Thoracic aorta (tissue), 2 donors: ENCODE data around the gene SLC25A41. TPM values are rescaled to one million over a fixed set of nuclear protein-coding genes. Genes with fewer than 3 reads are reported as not detected.

ENCODE experiments used
- ATAC-seq: fragments of 150-250 bp; one replicate; pipeline ENCODE4 v1.8.0; 2017; ENCODE audit warnings: low read depth; ENCODE audit not compliant: insufficient number of reproducible peaks, low FRiP score
- DNase-seq: peaks from one replicate; pipeline ENCODE4 v3.0.0-alpha.2; 2020; ENCODE audit warnings: low spot score
- H3K27ac ChIP-seq, 2 donors: fragments of 200-600 bp; sonication (generic); 1 replicate in 1 of 2; 2 replicates in 1 of 2; pipeline ENCODE4 v1.5.1; 2016; ENCODE audit warnings: mild to moderate bottlenecking in 2 of 2, moderate library complexity in 2 of 2
- H3K27me3 ChIP-seq: fragments of 200-600 bp; sonication (generic); replicated peaks from 2 replicates; pipeline ENCODE4 v1.6.0; 2016; ENCODE audit warnings: mild to moderate bottlenecking; ENCODE audit not compliant: insufficient read depth
- H3K36me3 ChIP-seq: fragments of 200-600 bp; sonication (generic); one replicate; pipeline ENCODE4 v1.5.1; 2016
- H3K4me1 ChIP-seq, 2 donors: fragments of 200-600 bp; sonication (generic); 1 replicate in 1 of 2; 2 replicates in 1 of 2; pipeline versions ENCODE4 v1.5.1 to v1.6.0; 2016; ENCODE audit warnings: low read depth in 2 of 2, mild to moderate bottlenecking in 1 of 2; ENCODE audit not compliant: control insufficient read depth in 1 of 2
- H3K4me3 ChIP-seq: fragments of 200-600 bp; sonication (generic); 2 replicates; pipeline ENCODE4 v1.5.1; 2016; ENCODE audit warnings: mild to moderate bottlenecking
- H3K9me3 ChIP-seq: fragments of 200-600 bp; sonication (generic); 2 replicates; pipeline ENCODE4 v1.5.1; 2016
- total RNA-seq, 2 donors: library from RNA; depleted of rRNA; stranded (reverse); fragments of >200 nt; gene quantifications; one replicate each; pipeline versions ENCODE4 v1.1.0 to v1.2.3, GENCODE V29; 2016
- TF ChIP-seq, protein P1 (sequence below): fragments of 200-600 bp; sonication (generic); IDR thresholded peaks from one replicate; pipeline ENCODE4 v1.5.1; 2019; ENCODE audit warnings: antibody characterized with exemption

Gene SLC25A41
- total RNA-seq, 2 donors from 2014 or later = 0.71 TPM; not detected in 1

DNA sequence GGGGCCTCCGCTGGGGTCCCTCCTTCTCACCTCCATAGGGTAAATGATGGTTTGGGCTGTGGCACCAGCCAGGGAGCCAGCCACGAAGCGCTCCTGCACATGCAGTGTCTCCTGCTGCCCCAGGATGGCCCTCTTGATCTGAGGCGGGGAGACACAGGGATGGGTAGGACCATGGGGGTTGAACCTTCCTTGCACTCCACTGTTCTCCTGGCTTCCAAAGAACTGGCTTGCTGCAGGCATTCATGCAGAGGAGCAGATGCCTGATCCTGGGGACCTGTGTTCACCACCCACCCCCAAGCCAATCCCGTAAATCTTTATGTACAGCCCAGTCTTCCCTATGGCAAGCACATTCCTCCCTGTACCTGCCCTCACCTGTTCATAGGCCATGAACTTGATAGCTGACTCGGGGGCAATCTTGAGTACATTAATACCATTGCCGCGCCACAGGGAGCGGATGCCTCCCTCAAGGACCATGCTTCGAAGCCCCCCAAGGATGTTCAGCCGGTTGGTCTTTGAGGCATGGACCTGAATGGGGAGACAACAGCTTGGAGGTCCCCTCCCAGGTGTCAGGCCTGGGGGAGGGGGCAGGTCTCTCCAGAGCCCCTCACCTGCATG lies 20.5 kb upstream of the SLC25A41 start:
- ATAC-seq (no peak), DNase-seq (no peak)
- H3K9me3 ChIP-seq = peaks cover 3% of the 10 kb centered on the region
- H3K4me3 ChIP-seq = no peak overlapping the region
- H3K27me3 ChIP-seq = no peaks in the 10 kb centered on the region
- TF ChIP-seq, protein P1, sequence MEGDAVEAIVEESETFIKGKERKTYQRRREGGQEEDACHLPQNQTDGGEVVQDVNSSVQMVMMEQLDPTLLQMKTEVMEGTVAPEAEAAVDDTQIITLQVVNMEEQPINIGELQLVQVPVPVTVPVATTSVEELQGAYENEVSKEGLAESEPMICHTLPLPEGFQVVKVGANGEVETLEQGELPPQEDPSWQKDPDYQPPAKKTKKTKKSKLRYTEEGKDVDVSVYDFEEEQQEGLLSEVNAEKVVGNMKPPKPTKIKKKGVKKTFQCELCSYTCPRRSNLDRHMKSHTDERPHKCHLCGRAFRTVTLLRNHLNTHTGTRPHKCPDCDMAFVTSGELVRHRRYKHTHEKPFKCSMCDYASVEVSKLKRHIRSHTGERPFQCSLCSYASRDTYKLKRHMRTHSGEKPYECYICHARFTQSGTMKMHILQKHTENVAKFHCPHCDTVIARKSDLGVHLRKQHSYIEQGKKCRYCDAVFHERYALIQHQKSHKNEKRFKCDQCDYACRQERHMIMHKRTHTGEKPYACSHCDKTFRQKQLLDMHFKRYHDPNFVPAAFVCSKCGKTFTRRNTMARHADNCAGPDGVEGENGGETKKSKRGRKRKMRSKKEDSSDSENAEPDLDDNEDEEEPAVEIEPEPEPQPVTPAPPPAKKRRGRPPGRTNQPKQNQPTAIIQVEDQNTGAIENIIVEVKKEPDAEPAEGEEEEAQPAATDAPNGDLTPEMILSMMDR = no peak
- H3K36me3 ChIP-seq = peaks cover 27% of the 10 kb centered on the region
- H3K4me1 ChIP-seq = peaks cover 0 to 14% of the 10 kb centered on the region in 2 donors
- no peak overlapping the region for H3K27ac ChIP-seq

DNA sequence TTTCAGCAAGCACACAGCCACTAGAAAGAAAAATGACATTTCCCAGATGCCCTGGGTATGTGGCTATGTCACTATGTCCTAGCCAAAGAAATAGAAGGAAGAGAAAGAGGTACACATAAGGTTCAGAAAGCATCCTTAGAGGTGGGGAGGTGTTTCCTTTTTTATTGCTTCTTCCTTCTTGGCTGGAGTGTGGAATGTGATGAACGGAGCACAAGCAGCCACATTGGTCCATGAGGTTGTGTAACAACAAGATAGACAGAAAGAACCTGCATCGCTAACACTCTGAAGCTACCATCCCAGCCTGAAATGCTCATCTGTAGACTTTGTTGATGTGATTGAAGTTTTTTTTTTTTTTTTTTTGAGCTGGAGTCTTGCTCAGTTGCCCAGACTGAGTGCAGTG lies 19.3 kb upstream of the SLC25A41 start:
- TF ChIP-seq, protein P1 = no peak
- Histone ChIP-seq H3K27me3 (no peaks in the 10 kb centered on the region), H3K4me3 (no peak overlapping the region), H3K36me3 (peaks cover 27% of the 10 kb centered on the region), H3K4me1 (peaks cover 0 to 2% of the 10 kb centered on the region in 2 donors), H3K9me3 (peaks cover 3% of the 10 kb centered on the region), H3K27ac (no peak overlapping the region)
- ATAC-seq (no peak), DNase-seq (no peak)

DNA sequence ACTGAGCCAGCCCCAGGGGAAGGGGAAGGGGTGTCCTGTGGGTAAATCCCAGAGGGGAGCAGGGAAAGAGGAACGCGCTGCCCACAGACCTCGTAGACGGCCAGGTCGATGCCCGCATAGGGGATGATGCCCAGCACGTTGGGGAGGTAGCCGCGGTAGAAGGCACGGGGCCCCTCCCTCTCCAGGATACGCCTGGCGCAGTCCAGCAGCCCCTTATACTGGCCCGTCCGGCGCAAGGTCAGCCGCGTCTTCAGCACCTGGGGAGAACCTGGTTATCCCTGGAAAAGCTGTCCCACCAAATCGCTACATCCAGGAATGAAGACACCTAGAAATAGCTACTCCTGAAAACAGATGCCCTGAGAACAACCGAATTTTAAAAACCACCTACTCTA lies 18.7 kb upstream of the SLC25A41 start:
- DNase-seq (no peak), ATAC-seq (no peak)
- no peak overlapping the region for H3K27ac ChIP-seq
- H3K36me3 ChIP-seq = peaks cover 27% of the 10 kb centered on the region
- H3K4me1 ChIP-seq = no peaks in the 10 kb centered on the region
- TF ChIP-seq, protein P1 = no peak
- no peaks in the 10 kb centered on the region for H3K27me3 ChIP-seq
- no peak overlapping the region for H3K4me3 ChIP-seq
- H3K9me3 ChIP-seq = peaks cover 3% of the 10 kb centered on the region

DNA sequence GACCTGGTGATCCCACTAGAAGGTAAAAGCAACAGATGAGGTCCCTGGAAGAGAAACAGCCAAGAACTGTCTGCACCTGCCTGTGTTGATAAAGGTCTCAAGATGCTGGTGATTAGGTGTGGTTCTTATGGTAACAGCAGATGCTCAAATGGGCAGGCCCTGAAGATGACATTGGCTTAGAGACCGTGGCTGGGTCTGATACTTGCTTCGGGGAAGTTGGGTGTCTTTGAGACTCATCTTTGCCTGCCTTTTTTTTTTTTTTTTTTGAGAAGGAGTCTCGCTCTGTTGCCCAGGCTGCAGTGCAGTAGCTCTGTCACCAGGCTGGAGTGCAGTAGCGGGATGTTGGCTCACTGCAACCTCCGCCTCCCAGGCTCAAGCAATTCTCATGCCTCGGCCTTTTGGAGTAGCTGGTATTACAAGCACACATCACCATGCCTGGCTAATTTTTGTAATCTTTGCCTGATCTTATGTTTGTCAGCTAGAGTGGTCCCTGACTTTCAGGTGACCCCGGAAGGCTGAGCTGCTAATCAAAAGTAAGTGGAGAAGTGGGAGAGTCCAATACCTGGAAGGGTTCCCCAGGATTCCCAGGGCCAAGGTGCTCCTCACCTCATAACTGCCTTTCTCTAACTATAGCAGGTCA lies 18.1 kb upstream of the SLC25A41 start:
- no peak for DNase-seq
- H3K4me1 ChIP-seq = no peaks in the 10 kb centered on the region
- H3K36me3 ChIP-seq = peaks cover 32% of the 10 kb centered on the region
- no peaks in the 10 kb centered on the region for H3K27me3 ChIP-seq
- no peak overlapping the region for H3K4me3 ChIP-seq
- TF ChIP-seq, protein P1 = no peak
- ATAC-seq = no peak
- H3K27ac ChIP-seq = no peak overlapping the region
- peaks cover 3% of the 10 kb centered on the region for H3K9me3 ChIP-seq

DNA sequence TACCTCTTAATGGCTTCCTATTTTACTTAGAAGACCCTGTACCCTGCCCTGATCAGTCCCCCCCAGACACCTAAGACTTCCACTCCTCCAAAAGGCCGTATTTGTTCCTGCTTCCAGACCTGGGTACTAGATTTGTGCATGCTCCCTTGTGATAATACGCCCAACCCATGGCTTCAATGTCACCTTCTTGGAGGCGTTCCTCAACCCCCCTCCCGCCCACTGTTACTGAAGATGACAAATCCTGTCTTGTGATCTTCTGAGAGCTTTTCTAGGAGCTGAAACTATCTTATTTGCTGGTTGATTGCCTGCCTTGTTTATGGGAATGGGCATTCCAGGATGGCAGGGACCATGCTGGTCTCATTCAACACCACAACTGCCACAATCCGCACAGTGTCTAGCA lies 16.6 kb upstream of the SLC25A41 start:
- no peaks in the 10 kb centered on the region for H3K4me1 ChIP-seq
- H3K9me3 ChIP-seq = peaks cover 3% of the 10 kb centered on the region
- TF ChIP-seq, protein P1 = no peak
- DNase-seq (no peak), ATAC-seq (no peak)
- H3K27ac ChIP-seq = no peak overlapping the region
- peaks cover 36% of the 10 kb centered on the region for H3K36me3 ChIP-seq
- no peak overlapping the region for H3K4me3 ChIP-seq
- no peaks in the 10 kb centered on the region for H3K27me3 ChIP-seq
